GM13976 (cell line): ENCODE results near the gene GNAT1.
A peak's percentile ranks its signal among the peaks of the same experiment; 100 is the strongest.

Experiments used
- DNase-seq: peaks from one replicate; pipeline ENCODE4 v3.0.0; 2012; ENCODE audit warnings: low spot score
- in situ Hi-C: fragments of 300-500 bp; cut with MboI; formaldehyde crosslinking; loops from one replicate; pipeline ENCODE4 v1.12.0; 2022; ENCODE audit warnings: low sequenced_read_pairs, mixed read lengths, inconsistent platforms; ENCODE audit not compliant: unreplicated experiment
- TF ChIP-seq, protein P1 (sequence below): IDR thresholded peaks from 2 replicates; pipeline ENCODE4 v1.5.1; 2012; ENCODE audit warnings: borderline replicate concordance, mild to moderate bottlenecking; ENCODE audit not compliant: insufficient read depth; ENCODE audit errors: extremely low read depth, missing control alignments, control extremely low read depth

GNAT1 gene

DNA sequence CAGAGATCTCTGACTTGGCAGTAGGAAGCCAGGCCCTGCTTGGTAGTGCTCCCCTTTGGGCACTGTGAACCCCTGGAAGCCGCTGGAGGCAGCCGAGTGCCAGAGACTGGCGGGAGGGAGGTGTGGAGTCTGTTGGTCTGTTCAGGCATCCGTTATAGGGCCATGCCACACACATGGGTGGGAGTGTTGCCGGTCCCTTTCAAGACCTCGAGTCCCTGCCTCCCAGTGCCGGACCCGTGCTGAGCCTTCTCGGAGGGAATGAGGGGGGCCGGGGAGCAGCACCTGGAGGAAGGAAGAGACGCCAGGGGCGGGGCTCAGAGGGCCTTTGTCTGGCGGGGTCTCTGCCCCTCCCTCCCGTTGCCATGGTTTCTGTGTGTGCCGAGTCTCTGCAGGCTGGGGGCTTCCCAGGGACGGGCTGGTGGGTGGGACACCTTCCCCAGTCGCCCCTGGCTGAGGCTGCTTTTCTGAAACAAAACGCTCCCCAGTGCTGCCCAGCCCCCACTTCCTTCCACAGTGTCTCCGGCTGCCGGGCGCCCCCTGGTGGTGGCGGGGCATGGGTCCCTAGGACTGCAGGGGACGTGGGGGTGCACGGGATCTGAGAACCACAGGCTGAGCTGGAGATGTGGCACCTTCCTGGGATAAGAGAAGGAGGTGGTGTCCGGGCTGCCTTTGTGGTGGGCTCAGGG is 54.6 kb downstream of the GNAT1 start:
- peak; percentile 89 for DNase-seq
- TF ChIP-seq, protein P1, sequence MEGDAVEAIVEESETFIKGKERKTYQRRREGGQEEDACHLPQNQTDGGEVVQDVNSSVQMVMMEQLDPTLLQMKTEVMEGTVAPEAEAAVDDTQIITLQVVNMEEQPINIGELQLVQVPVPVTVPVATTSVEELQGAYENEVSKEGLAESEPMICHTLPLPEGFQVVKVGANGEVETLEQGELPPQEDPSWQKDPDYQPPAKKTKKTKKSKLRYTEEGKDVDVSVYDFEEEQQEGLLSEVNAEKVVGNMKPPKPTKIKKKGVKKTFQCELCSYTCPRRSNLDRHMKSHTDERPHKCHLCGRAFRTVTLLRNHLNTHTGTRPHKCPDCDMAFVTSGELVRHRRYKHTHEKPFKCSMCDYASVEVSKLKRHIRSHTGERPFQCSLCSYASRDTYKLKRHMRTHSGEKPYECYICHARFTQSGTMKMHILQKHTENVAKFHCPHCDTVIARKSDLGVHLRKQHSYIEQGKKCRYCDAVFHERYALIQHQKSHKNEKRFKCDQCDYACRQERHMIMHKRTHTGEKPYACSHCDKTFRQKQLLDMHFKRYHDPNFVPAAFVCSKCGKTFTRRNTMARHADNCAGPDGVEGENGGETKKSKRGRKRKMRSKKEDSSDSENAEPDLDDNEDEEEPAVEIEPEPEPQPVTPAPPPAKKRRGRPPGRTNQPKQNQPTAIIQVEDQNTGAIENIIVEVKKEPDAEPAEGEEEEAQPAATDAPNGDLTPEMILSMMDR: peak; percentile 99
- in situ Hi-C loops: no loop called here

DNA sequence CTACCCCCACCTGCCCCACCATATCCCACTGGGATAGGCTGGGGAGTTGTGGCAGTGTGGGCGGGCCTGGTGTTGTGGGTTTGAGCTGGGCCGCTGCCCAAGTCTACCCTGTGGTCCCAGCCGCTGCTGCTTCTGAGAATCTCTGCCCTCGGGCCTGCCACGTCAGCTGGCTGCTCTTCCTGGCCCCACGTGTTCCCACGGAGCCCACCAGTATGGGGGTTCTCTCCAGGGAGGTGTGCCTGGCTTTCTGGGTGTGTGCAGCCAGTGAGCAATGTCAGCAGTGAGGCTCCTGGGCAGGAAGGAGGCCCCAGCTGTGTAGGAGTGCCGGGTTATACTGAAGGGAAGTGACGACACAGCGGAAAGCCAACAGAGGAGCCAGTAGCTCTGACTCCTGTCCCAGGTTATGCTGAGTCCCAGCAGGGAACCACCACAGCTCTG is 55.1 kb downstream of the GNAT1 start:
- in situ Hi-C loops: no loop called here
- DNase-seq: peak; percentile 86
- TF ChIP-seq, protein P1: no peak
